ENCODE data around the gene SLC9A3.

GRCh38 chr5:499233-500209, 24.7 kb downstream of the SLC9A3 start:
- no peak for TF ChIP-seq KLF9 (tag by site-specific recombination; IDR thresholded peaks at IDR 0.05; ENCODE audit: low read depth)
- TF ChIP-seq, protein P1, sequence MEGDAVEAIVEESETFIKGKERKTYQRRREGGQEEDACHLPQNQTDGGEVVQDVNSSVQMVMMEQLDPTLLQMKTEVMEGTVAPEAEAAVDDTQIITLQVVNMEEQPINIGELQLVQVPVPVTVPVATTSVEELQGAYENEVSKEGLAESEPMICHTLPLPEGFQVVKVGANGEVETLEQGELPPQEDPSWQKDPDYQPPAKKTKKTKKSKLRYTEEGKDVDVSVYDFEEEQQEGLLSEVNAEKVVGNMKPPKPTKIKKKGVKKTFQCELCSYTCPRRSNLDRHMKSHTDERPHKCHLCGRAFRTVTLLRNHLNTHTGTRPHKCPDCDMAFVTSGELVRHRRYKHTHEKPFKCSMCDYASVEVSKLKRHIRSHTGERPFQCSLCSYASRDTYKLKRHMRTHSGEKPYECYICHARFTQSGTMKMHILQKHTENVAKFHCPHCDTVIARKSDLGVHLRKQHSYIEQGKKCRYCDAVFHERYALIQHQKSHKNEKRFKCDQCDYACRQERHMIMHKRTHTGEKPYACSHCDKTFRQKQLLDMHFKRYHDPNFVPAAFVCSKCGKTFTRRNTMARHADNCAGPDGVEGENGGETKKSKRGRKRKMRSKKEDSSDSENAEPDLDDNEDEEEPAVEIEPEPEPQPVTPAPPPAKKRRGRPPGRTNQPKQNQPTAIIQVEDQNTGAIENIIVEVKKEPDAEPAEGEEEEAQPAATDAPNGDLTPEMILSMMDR (tag by site-specific recombination; IDR thresholded peaks at IDR 0.05), result no peak
- TF ChIP-seq KLF7 (tag by site-specific recombination; IDR thresholded peaks at IDR 0.05; ENCODE audit: borderline replicate concordance), result no peak
- TF ChIP-seq, protein P2, sequence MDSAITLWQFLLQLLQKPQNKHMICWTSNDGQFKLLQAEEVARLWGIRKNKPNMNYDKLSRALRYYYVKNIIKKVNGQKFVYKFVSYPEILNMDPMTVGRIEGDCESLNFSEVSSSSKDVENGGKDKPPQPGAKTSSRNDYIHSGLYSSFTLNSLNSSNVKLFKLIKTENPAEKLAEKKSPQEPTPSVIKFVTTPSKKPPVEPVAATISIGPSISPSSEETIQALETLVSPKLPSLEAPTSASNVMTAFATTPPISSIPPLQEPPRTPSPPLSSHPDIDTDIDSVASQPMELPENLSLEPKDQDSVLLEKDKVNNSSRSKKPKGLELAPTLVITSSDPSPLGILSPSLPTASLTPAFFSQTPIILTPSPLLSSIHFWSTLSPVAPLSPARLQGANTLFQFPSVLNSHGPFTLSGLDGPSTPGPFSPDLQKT (IDR thresholded peaks at IDR 0.05; ENCODE audit: borderline replicate concordance, low read depth, low read length), result no peak
- TF ChIP-seq, protein P3, sequence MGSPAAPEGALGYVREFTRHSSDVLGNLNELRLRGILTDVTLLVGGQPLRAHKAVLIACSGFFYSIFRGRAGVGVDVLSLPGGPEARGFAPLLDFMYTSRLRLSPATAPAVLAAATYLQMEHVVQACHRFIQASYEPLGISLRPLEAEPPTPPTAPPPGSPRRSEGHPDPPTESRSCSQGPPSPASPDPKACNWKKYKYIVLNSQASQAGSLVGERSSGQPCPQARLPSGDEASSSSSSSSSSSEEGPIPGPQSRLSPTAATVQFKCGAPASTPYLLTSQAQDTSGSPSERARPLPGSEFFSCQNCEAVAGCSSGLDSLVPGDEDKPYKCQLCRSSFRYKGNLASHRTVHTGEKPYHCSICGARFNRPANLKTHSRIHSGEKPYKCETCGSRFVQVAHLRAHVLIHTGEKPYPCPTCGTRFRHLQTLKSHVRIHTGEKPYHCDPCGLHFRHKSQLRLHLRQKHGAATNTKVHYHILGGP (tag by site-specific recombination; IDR thresholded peaks at IDR 0.05), result no peak
- no peak for TF ChIP-seq ZNF138 (tag by site-specific recombination; IDR thresholded peaks at IDR 0.05; ENCODE audit: borderline replicate concordance)
- no peak for TF ChIP-seq ZNF670 (tag by site-specific recombination; IDR thresholded peaks at IDR 0.05; ENCODE audit: low read depth)
- TF ChIP-seq ZNF561 (tag by site-specific recombination; IDR thresholded peaks at IDR 0.05; ENCODE audit: borderline replicate concordance), result no peak
- no peak for TF ChIP-seq TRIM28 (IDR thresholded peaks at IDR 0.05; ENCODE audit: borderline replicate concordance, low read length)
- TF ChIP-seq, protein P4, sequence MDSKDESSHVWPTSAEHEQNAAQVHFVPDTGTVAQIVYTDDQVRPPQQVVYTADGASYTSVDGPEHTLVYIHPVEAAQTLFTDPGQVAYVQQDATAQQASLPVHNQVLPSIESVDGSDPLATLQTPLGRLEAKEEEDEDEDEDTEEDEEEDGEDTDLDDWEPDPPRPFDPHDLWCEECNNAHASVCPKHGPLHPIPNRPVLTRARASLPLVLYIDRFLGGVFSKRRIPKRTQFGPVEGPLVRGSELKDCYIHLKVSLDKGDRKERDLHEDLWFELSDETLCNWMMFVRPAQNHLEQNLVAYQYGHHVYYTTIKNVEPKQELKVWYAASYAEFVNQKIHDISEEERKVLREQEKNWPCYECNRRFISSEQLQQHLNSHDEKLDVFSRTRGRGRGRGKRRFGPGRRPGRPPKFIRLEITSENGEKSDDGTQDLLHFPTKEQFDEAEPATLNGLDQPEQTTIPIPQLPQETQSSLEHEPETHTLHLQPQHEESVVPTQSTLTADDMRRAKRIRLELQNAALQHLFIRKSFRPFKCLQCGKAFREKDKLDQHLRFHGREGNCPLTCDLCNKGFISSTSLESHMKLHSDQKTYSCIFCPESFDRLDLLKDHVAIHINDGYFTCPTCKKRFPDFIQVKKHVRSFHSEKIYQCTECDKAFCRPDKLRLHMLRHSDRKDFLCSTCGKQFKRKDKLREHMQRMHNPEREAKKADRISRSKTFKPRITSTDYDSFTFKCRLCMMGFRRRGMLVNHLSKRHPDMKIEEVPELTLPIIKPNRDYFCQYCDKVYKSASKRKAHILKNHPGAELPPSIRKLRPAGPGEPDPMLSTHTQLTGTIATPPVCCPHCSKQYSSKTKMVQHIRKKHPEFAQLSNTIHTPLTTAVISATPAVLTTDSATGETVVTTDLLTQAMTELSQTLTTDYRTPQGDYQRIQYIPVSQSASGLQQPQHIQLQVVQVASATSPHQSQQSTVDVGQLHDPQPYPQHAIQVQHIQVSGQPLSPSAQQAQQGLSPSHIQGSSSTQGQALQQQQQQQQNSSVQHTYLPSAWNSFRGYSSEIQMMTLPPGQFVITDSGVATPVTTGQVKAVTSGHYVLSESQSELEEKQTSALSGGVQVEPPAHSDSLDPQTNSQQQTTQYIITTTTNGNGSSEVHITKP (tag by site-specific recombination; IDR thresholded peaks at IDR 0.05), result no peak
- no peak for TF ChIP-seq ZNF341 (tag by site-specific recombination; IDR thresholded peaks at IDR 0.05; ENCODE audit: low read depth)
- TF ChIP-seq ZNF501 (tag by site-specific recombination; IDR thresholded peaks at IDR 0.05), result no peak
- no peak for TF ChIP-seq GLIS2 (tag by site-specific recombination; IDR thresholded peaks at IDR 0.05)
- TF ChIP-seq WT1 (tag by site-specific recombination; IDR thresholded peaks at IDR 0.05), result no peak
